Smooth muscle cell (in vitro differentiated cells): ENCODE results near the gene RASSF1. TPM values are rescaled to one million over a fixed set of nuclear protein-coding genes. Genes with fewer than 3 reads are reported as not detected.

ENCODE experiments used
- DNase-seq: peaks from one replicate; lab custom pipeline; 2025; ENCODE audit not compliant: unreplicated experiment; lab: John Stamatoyannopoulos, UW
- H2AFZ ChIP-seq: fragments of 200-600 bp; sonication (generic); 2 replicates; pipeline ENCODE4 v1.6.0; 2016; ENCODE audit warnings: antibody characterized with exemption, low read depth, mild to moderate bottlenecking
- H3F3A ChIP-seq: fragments of 200-600 bp; sonication (generic); 2 replicates; pipeline ENCODE4 v1.6.0; 2017; ENCODE audit warnings: antibody characterized with exemption, low read depth
- H3K27ac ChIP-seq: fragments of 200-600 bp; sonication (generic); 2 replicates; pipeline ENCODE4 v1.5.1; 2016; ENCODE audit warnings: low read depth, mild to moderate bottlenecking
- H3K27me3 ChIP-seq: fragments of 200-600 bp; sonication (generic); 2 replicates; pipeline ENCODE4 v1.6.1; 2016; ENCODE audit warnings: low read depth, mild to moderate bottlenecking
- H3K36me3 ChIP-seq: fragments of 200-600 bp; sonication (generic); 2 replicates; pipeline ENCODE4 v1.5.1; 2016; ENCODE audit warnings: low read depth
- H3K4me1 ChIP-seq: fragments of 200-600 bp; sonication (generic); 2 replicates; pipeline ENCODE4 v1.5.1; 2016; ENCODE audit warnings: low read depth
- H3K4me2 ChIP-seq: fragments of 200-600 bp; sonication (generic); 2 replicates; pipeline ENCODE4 v1.6.0; 2016; ENCODE audit warnings: mild to moderate bottlenecking
- H3K4me3 ChIP-seq: fragments of 200-600 bp; sonication (generic); 2 replicates; pipeline ENCODE4 v1.5.1; 2016; ENCODE audit warnings: mild to moderate bottlenecking
- H3K79me2 ChIP-seq: fragments of 200-600 bp; sonication (generic); 2 replicates; pipeline ENCODE4 v1.6.0; 2016; ENCODE audit warnings: low read depth, mild to moderate bottlenecking
- H3K9ac ChIP-seq: fragments of 200-600 bp; sonication (generic); 2 replicates; pipeline ENCODE4 v1.6.0; 2016; ENCODE audit warnings: low read depth
- H3K9me3 ChIP-seq: fragments of 200-600 bp; sonication (generic); replicated peaks from 2 replicates; pipeline ENCODE4 v1.5.1; 2016; ENCODE audit warnings: low read depth
- H4K20me1 ChIP-seq: fragments of 200-600 bp; sonication (generic); 2 replicates; pipeline ENCODE4 v1.6.0; 2016; ENCODE audit warnings: low read depth
- WGBS: methylation state at CpG from one replicate; pipeline ENCODE4 v1.1.7; 2016; ENCODE audit warnings: low lambda C conversion rate; 5-methylcytosine and 5-hydroxymethylcytosine counted together
- polyA plus RNA-seq: library from polyadenylated mRNA; unstranded; fragments of >200 nt; fragmentation: Nextera tagmentation; extraction: Ambion mirVana; gene quantifications from 2 replicates; pipeline ENCODE4 v1.2.1, GENCODE V29; 2016
- total RNA-seq: library from RNA; depleted of rRNA; stranded (reverse); fragments of >200 nt; gene quantifications from 2 replicates; pipeline ENCODE4 v1.2.3, GENCODE V29; 2014
- TF ChIP-seq, protein P1 (sequence below): fragments of 200-600 bp; sonication (generic); IDR thresholded peaks from 2 replicates; pipeline ENCODE4 v1.5.1; 2017; ENCODE audit warnings: borderline replicate concordance, mild to moderate bottlenecking, antibody characterized with exemption; ENCODE audit not compliant: insufficient read depth, poor library complexity, severe bottlenecking

Gene RASSF1
- total and polyA plus RNA-seq, 2 experiments from 2014 or later, result 27.6 to 58.5 TPM

DNA sequence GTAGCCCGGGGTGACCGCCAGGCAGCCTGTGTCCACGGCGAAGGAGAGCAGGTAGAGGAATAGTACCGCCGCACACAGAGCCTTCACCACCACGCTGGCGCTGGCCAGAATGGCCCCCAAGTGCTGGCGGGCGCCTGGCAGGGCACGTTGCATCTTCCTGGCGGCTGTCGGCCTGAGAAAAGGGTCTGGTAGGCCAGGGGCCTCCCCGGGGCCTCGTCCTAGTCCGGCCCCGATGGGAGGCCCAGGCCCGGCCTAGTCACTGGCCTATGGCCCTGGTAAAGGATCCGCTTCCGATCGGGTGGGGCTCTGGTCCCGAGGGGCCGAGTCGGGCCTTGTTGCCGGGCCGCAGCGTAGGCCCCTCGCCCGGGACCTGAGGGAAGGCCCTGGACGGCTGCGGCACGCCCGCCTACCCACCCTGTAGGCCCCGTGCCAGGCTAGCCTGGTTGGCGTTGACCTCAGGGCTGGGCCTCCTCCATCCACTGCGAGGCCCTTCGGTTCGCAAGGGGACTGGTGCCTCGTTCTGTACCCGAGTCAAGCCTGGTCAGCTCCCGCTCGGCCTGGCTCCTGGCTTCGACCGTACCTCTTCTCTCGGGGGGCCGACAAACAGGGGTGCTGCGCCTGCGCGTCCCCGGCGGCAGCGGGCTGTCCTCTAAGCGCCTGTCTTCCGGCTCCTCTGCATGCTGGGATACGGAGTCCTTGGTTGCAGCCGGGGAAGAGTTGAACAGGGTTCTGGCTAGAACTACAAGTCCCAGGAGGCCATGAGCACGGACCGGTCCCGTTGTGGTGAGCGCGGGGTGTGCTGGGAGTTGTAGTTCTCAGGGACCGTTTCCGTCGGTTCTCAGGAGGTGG lies 18.5 kb upstream of the RASSF1 start, which contains the start of gene TMEM115:
Gene TMEM115, minus strand, starts transcription at position 611 of the 849 bp plus-strand sequence. Its CDS starts 458 bp downstream, at position 153.
- Histone ChIP-seq H3K4me1 (peaks cover 23% of the 10 kb centered on the region), H3K9me3 (no peaks in the 10 kb centered on the region), H3K27me3 (no peaks in the 10 kb centered on the region), H3K9ac (peak within 1 kb of the TSS; percentile 93), H3K79me2 (peaks cover 39% of the 10 kb centered on the region), H3K36me3 (no peaks in the 10 kb centered on the region), H3F3A (no peaks in the 10 kb centered on the region), H2AFZ (peak within 1 kb of the TSS; percentile 76), H3K27ac (peak within 1 kb of the TSS; percentile 71), H3K4me2 (peak within 1 kb of the TSS; percentile 92), H4K20me1 (peaks cover 41% of the 10 kb centered on the region), H3K4me3 (peak within 1 kb of the TSS; percentile 64)
- WGBS, result 9% methylated on average over 63 of the region's 64 CpGs
- peak; percentile 80 for DNase-seq
- TF ChIP-seq, protein P1, sequence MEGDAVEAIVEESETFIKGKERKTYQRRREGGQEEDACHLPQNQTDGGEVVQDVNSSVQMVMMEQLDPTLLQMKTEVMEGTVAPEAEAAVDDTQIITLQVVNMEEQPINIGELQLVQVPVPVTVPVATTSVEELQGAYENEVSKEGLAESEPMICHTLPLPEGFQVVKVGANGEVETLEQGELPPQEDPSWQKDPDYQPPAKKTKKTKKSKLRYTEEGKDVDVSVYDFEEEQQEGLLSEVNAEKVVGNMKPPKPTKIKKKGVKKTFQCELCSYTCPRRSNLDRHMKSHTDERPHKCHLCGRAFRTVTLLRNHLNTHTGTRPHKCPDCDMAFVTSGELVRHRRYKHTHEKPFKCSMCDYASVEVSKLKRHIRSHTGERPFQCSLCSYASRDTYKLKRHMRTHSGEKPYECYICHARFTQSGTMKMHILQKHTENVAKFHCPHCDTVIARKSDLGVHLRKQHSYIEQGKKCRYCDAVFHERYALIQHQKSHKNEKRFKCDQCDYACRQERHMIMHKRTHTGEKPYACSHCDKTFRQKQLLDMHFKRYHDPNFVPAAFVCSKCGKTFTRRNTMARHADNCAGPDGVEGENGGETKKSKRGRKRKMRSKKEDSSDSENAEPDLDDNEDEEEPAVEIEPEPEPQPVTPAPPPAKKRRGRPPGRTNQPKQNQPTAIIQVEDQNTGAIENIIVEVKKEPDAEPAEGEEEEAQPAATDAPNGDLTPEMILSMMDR, result no peak

DNA sequence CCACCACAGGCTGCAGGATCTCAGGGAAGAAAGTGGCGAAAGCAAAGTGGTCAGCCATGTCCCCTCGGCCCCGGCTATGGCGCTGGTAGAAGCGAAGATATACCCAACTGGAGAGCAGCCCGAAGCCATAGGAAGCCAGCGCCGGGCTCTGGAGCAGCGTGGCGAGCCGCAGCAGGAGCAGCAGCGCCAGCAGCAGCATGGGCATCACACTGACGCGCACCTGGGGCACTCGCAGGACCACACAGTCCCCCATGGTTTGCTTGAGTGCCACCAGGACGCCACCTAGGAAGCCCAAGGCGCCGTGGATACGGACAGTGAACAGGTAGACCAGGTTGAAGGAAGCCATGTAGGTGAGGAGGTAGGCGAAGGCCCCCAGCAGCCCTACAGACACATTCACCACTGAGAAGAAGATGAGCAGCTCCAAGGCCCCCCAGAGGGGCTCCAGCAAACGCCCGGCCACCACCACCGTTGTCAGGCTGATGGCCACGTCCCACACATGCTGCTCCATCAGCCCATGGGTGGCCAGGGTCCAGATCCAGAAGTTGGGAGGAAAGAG lies 17.8 kb upstream of the RASSF1 start:
- Histone ChIP-seq H3K27me3 (no peaks in the 10 kb centered on the region), H3K79me2 (peaks cover 39% of the 10 kb centered on the region), H3K9ac (peak overlapping the region; percentile 93), H3K36me3 (no peaks in the 10 kb centered on the region), H2AFZ (no peak overlapping the region), H3K9me3 (no peaks in the 10 kb centered on the region), H3K4me1 (peaks cover 23% of the 10 kb centered on the region), H3K27ac (peak overlapping the region; percentile 71), H3K4me2 (peak overlapping the region; percentile 92), H4K20me1 (peaks cover 41% of the 10 kb centered on the region), H3F3A (no peaks in the 10 kb centered on the region), H3K4me3 (peak overlapping the region; percentile 64)
- TF ChIP-seq, protein P1, result no peak
- no peak for DNase-seq
- WGBS, result 84% methylated on average over 24 of the region's 24 CpGs

DNA sequence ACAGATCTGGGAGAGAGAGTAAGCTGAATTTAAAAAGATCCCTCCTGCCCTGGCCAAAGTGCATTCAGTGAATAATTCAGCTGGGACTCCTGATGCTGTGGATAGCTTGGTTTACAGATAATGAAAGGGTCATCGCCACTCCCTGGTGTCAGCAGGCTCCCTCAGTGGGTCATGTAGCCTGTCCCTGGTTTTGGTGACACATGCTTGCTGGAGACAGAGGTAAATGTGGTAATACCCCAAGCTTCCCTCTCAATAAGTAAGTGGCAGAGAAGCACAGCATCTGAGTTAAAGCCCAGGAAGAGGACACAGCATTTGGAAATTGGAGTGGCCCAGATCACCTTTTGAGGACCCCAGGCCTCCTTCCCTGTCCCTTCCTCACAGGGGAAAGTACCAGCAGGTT lies 16.8 kb upstream of the RASSF1 start:
- peaks cover 39% of the 10 kb centered on the region for H3K79me2 ChIP-seq
- no peaks in the 10 kb centered on the region for H3K36me3 ChIP-seq
- DNase-seq, result no peak
- TF ChIP-seq, protein P1, result no peak
- no peaks in the 10 kb centered on the region for H3K27me3 ChIP-seq
- peaks cover 23% of the 10 kb centered on the region for H3K4me1 ChIP-seq
- no peak overlapping the region for H3K27ac ChIP-seq
- no peaks in the 10 kb centered on the region for H3F3A ChIP-seq
- H4K20me1 ChIP-seq, result peaks cover 41% of the 10 kb centered on the region
- peak overlapping the region; percentile 64 for H3K4me3 ChIP-seq
- no peak overlapping the region for H2AFZ ChIP-seq
- H3K9ac ChIP-seq, result peak overlapping the region; percentile 93
- H3K9me3 ChIP-seq, result no peaks in the 10 kb centered on the region
- WGBS, result 85% methylated on average over 1 of the region's 1 CpG
- H3K4me2 ChIP-seq, result peak overlapping the region; percentile 92
